ENCODE results near the gene RNF157. TPM values are rescaled to one million over a fixed set of nuclear protein-coding genes. Genes with fewer than 3 reads are reported as not detected.

Gene RNF157
- total RNA-seq, 2 donors from 2014 or later = 9.6 to 11.2 TPM

- WGBS, 2 experiments (ENCODE audit: insufficient coverage in 1 of 2, insufficient read length in 1 of 2) = 96% methylated on average over 2 of the region's 2 CpGs; no CpG with 5 or more reads in 1 of the 2 experiments
- Histone ChIP-seq H3K4me3 (ENCODE audit: low read length) (no peak overlapping the region), H3K9me3 (ENCODE audit: control insufficient read depth, low read length) (no peaks in the 10 kb centered on the region), H3K27ac (ENCODE audit: low read depth, low read length) (no peak overlapping the region), H3K27me3 (ENCODE audit: control insufficient read depth, insufficient read depth, low read length, poor library complexity, severe bottlenecking) (no peaks in the 10 kb centered on the region), H3K4me1 (ENCODE audit: control insufficient read depth, insufficient read depth, low read length) (no peaks in the 10 kb centered on the region), H3K36me3 (ENCODE audit: control insufficient read depth, insufficient read depth, low read length) (no peaks in the 10 kb centered on the region), H3K9ac (ENCODE audit: extremely low read depth, low read length, poor library complexity, severe bottlenecking) (no peak overlapping the region)
- Mint-ChIP-seq H3K36me3 (ENCODE audit: low read depth) (no peaks in the 10 kb centered on the region), H3K27me3 (ENCODE audit: insufficient read depth) (no peaks in the 10 kb centered on the region), H3K9me3 (no peaks in the 10 kb centered on the region), H3K4me1 (peaks cover 5% of the 10 kb centered on the region), H3K4me3 (no peak overlapping the region), H3K27ac (no peak overlapping the region)
- TF ChIP-seq CTCF (conservative IDR thresholded peaks at IDR 0.05) = no peak
- no peak for DNase-seq
Observed at GRCh38 chr17:76184290-76184689, 56.0 kb downstream of the RNF157 start.

- no peaks in the 10 kb centered on the region for H3K36me3 Mint-ChIP-seq (ENCODE audit: low read depth)
- Histone ChIP-seq H3K27me3 (ENCODE audit: control insufficient read depth, insufficient read depth, low read length, poor library complexity, severe bottlenecking) (no peaks in the 10 kb centered on the region), H3K9me3 (ENCODE audit: control insufficient read depth, low read length) (no peaks in the 10 kb centered on the region), H3K9ac (ENCODE audit: extremely low read depth, low read length, poor library complexity, severe bottlenecking) (no peak overlapping the region), H3K4me1 (ENCODE audit: control insufficient read depth, insufficient read depth, low read length) (no peaks in the 10 kb centered on the region), H3K4me3 (ENCODE audit: low read length) (no peak overlapping the region), H3K27ac (ENCODE audit: low read depth, low read length) (no peak overlapping the region), H3K36me3 (ENCODE audit: control insufficient read depth, insufficient read depth, low read length) (no peaks in the 10 kb centered on the region)
- H3K27ac Mint-ChIP-seq = no peak overlapping the region
- H3K27me3 Mint-ChIP-seq (ENCODE audit: insufficient read depth) = no peaks in the 10 kb centered on the region
- H3K4me3 Mint-ChIP-seq = no peak overlapping the region
- TF ChIP-seq CTCF (conservative IDR thresholded peaks at IDR 0.05) = peak; percentile 94
- WGBS, 2 experiments (ENCODE audit: insufficient coverage in 1 of 2, insufficient read length in 1 of 2) = 34 to 61% methylated on average over 4 to 8 of the region's 11 CpGs
- H3K4me1 Mint-ChIP-seq = peaks cover 5% of the 10 kb centered on the region
- H3K9me3 Mint-ChIP-seq = no peaks in the 10 kb centered on the region
- DNase-seq = peak; percentile 99
Observed at GRCh38 chr17:76182016-76182764, 58.1 kb downstream of the RNF157 start.

- no peaks in the 10 kb centered on the region for H3K9me3 Mint-ChIP-seq
- no peaks in the 10 kb centered on the region for H3K36me3 ChIP-seq (ENCODE audit: control insufficient read depth, insufficient read depth, low read length)
- H3K27me3 ChIP-seq (ENCODE audit: control insufficient read depth, insufficient read depth, low read length, poor library complexity, severe bottlenecking) = no peaks in the 10 kb centered on the region
- no peak overlapping the region for H3K27ac Mint-ChIP-seq
- no peak for DNase-seq
- no peak overlapping the region for H3K4me3 Mint-ChIP-seq
- H3K4me3 ChIP-seq (ENCODE audit: low read length) = no peak overlapping the region
- H3K4me1 ChIP-seq (ENCODE audit: control insufficient read depth, insufficient read depth, low read length) = no peaks in the 10 kb centered on the region
- H3K9me3 ChIP-seq (ENCODE audit: control insufficient read depth, low read length) = no peaks in the 10 kb centered on the region
- H3K4me1 Mint-ChIP-seq = peaks cover 5% of the 10 kb centered on the region
- H3K36me3 Mint-ChIP-seq (ENCODE audit: low read depth) = no peaks in the 10 kb centered on the region
- 93 to 96% methylated on average over 4 to 6 of the region's 6 CpGs for WGBS, 2 experiments (ENCODE audit: insufficient coverage in 1 of 2, insufficient read length in 1 of 2)
- H3K27me3 Mint-ChIP-seq (ENCODE audit: insufficient read depth) = no peaks in the 10 kb centered on the region
- no peak overlapping the region for H3K9ac ChIP-seq (ENCODE audit: extremely low read depth, low read length, poor library complexity, severe bottlenecking)
- H3K27ac ChIP-seq (ENCODE audit: low read depth, low read length) = no peak overlapping the region
- TF ChIP-seq CTCF (conservative IDR thresholded peaks at IDR 0.05) = peak; percentile 16
Observed at GRCh38 chr17:76179496-76180467, 60.5 kb downstream of the RNF157 start.

All from endodermal cell (in vitro differentiated cells).